Stimulated activated effector memory CD8-positive, alpha-beta T cell treated with anti-CD3 and anti-CD28 coated beads, Interleukin-12 subunit alpha, Interleukin-12 subunit beta, amount 100 ng/mL, for 72 hours (primary cell): ENCODE measurements around the gene CHD2.
"Not testable (repeated sequence)": the region's sequence is repeated elsewhere in the genome, so short reads cannot be mapped to it uniquely, and the experiment has no call there.

Experiments used
- ATAC-seq: fragments of 150-1000 bp; cut with Tn5 transposase; 2 replicates; pipeline ENCODE4 v1.10.0; 2021
- DNase-seq, 2 donors: peaks; one replicate each; pipeline ENCODE4 v3.0.0; 2021 to 2022; ENCODE audit warnings: low spot score in 2 of 2
- H3K27ac Mint-ChIP-seq: one replicate; pipeline ENCODE4 v1.8.0; 2022; ENCODE audit warnings: mild to moderate bottlenecking, mixed read lengths
- H3K36me3 Mint-ChIP-seq: one replicate; pipeline ENCODE4 v1.8.0; 2022; ENCODE audit warnings: mild to moderate bottlenecking, mixed read lengths
- H3K4me1 Mint-ChIP-seq: one replicate; pipeline ENCODE4 v1.8.0; 2022; ENCODE audit warnings: mixed read lengths
- H3K4me3 Mint-ChIP-seq: one replicate; pipeline ENCODE4 v1.8.0; 2022; ENCODE audit warnings: mild to moderate bottlenecking, mixed read lengths
- H3K9me3 Mint-ChIP-seq: one replicate; pipeline ENCODE4 v1.8.0; 2022; ENCODE audit warnings: mixed read lengths

Gene CHD2

DNA sequence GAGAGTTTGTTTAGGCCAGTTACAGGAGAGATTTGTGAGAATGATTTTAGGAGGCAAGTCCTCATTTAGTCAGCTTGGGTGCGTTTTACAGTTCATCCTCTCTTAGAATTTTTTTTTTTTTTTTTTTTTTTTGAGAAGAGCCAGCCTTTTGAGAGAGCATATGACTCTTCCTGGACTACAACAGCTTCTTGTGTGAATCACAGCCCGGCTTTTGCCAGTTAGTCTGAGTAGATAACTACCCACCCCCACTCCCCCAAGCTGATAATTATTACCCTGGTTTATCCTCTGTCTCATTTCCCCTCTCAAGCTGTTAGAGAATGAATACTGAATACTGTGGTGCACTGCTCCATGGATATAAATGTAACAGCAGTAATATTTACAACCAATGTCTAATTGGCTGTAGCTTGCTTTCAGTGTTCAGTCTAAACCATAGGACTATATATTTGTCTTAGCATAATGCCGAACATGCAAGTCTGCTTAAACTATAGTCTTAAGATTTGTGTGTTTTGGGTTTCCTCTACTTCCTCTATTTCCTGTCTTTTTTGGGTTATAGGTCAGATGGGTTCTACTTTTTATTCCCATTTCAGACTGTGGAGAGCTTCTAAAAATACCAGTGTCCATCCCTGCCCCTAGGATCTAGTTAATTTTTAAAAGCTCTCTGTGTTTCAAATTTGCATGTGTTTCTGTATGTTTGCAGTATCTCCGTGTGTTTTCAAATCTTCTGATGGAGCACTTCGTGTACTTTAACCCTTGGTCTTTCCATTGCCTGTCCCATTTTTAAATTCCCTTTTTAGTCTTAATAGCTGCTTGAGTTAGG is 8.0 kb downstream of the CHD2 start:
- DNase-seq (no peak), ATAC-seq (peak; percentile 23)
- H3K4me3 Mint-ChIP-seq, result peak overlapping the region; percentile 93
- peaks cover 72% of the 10 kb centered on the region for H3K4me1 Mint-ChIP-seq
- peaks cover 99% of the 10 kb centered on the region for H3K36me3 Mint-ChIP-seq
- H3K9me3 Mint-ChIP-seq, result no peaks in the 10 kb centered on the region
- H3K27ac Mint-ChIP-seq, result peak overlapping the region; percentile 100

DNA sequence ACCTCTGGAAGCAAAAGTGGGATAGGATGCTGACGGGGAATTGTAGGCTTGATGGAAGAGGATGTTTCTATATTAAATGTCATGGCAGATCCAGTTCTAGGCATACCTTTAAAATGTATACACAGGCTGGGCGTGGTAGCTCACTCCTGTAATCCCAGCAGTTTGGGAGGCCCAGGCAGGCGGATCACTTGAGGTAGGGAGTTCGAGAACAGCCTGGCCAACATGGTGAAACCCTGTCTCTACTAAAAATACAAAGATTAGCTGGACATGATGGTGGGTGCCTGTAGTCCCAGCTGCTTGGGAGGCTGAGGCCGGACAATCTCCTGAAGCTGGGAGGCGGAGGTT is 8.6 kb downstream of the CHD2 start:
- Mint-ChIP-seq H3K4me1 (peaks cover 75% of the 10 kb centered on the region), H3K9me3 (no peaks in the 10 kb centered on the region), H3K36me3 (peaks cover 99% of the 10 kb centered on the region), H3K4me3 (peak overlapping the region; percentile 93), H3K27ac (peak overlapping the region; percentile 100)
- DNase-seq (no peak), ATAC-seq (no peak)

DNA sequence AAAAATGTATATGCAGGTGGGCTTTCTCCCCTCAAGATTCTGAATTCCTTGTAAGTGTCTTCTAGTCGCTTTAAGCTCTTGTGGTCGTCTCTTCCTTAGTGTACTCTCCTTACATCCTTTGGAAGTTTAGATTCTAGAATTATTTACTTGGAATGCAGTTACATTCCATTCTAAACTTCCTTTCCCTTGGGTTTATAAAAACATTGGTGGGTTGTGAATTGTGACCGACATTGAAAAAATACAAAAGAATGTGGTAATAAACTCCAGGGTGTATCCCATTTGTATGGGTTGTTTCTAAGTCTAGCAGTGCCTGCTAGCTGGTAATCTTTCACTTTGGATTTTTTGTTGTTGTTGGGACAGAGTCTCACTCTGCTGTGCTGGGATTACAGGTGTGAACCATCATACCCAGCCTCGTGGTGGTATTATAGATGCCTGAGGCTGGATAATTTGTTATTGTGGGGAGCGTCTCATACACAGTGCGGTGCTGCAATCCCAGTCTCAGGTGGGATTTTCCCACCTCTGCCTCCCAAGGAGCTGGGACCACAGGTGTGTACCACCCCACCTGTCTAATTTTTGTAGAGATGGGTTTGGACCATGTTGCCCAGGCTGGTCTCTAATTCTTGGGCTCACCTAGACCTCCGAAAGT is 9.1 kb downstream of the CHD2 start:
- Mint-ChIP-seq H3K4me1 (peaks cover 75% of the 10 kb centered on the region), H3K4me3 (peak overlapping the region; percentile 93), H3K36me3 (peaks cover 99% of the 10 kb centered on the region), H3K27ac (peak overlapping the region; percentile 100), H3K9me3 (no peaks in the 10 kb centered on the region)
- ATAC-seq, result no peak
- DNase-seq, result no peak

DNA sequence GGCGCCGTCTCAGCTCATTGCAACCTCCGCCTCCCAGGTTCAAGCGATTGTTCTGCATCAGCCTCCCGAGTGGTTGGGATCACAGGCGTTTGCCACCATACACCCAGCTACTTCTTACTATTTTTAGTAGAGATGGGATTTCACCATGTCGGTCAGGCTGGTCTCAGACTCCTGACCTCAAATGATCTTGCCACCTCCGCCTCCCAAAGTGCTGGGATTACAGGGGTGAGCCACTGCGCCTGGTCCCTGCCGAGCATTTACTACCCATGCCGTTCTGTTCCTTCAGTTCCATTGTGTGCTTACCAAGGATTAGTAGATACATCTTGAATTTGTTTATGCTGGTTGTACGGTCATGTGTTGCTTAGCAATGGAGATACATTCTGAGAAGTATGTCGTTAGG is 10.3 kb downstream of the CHD2 start:
- Mint-ChIP-seq H3K9me3 (no peaks in the 10 kb centered on the region), H3K4me1 (peaks cover 84% of the 10 kb centered on the region), H3K4me3 (peak overlapping the region; percentile 93), H3K27ac (peak overlapping the region; percentile 100), H3K36me3 (peaks cover 98% of the 10 kb centered on the region)
- DNase-seq (no peak), ATAC-seq (no peak)

DNA sequence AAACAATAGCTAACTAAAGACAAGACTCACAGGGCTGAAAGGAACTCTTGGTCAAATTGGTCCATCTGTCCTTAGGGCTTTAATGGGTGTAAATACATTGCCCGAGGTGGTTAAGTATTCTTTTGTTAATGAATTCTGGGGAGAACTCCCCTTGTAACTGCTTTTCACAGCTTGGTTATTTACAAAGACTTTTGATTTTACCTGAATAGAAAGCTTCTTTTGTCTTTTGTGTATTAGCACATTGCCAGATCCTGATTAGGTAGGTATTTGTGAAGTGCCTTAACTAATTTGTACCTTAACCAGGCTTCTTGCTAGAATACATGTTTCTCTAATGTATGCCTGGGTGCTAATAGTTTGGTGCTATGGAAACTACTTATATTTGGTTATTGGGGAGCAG is 14.0 kb downstream of the CHD2 start:
- H3K27ac Mint-ChIP-seq, result peak overlapping the region; percentile 100
- peak overlapping the region; percentile 84 for H3K4me3 Mint-ChIP-seq
- H3K9me3 Mint-ChIP-seq, result no peaks in the 10 kb centered on the region
- DNase-seq (no peak), ATAC-seq (no peak)
- peaks cover 80% of the 10 kb centered on the region for H3K4me1 Mint-ChIP-seq
- peaks cover 94% of the 10 kb centered on the region for H3K36me3 Mint-ChIP-seq

DNA sequence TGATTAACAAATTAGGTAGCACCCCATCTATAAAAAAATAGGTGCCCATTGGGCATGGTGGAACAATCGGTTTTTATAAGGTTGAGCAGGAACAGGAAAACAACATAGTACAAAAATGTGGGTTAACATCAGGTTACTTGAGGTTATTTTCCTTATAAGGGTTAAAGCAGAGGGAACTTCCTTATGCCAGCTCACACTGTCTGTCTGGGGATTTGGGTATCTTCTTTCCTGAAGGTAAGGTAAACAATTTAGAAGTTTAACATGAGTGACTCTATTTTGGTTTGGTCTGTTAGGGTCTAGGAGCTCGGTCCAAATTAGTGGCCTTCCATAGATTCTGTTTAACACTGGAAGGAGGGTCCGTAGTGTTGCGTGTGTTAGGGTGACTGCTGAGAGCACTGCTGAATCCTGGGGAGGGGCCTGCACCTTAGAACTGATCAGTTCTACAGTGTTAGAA is 14.7 kb downstream of the CHD2 start:
- Mint-ChIP-seq H3K27ac (peak overlapping the region; percentile 100), H3K36me3 (peaks cover 94% of the 10 kb centered on the region), H3K4me3 (peak overlapping the region; percentile 84), H3K4me1 (peaks cover 81% of the 10 kb centered on the region), H3K9me3 (no peaks in the 10 kb centered on the region)
- DNase-seq (no peak), ATAC-seq (peak; percentile 68)

DNA sequence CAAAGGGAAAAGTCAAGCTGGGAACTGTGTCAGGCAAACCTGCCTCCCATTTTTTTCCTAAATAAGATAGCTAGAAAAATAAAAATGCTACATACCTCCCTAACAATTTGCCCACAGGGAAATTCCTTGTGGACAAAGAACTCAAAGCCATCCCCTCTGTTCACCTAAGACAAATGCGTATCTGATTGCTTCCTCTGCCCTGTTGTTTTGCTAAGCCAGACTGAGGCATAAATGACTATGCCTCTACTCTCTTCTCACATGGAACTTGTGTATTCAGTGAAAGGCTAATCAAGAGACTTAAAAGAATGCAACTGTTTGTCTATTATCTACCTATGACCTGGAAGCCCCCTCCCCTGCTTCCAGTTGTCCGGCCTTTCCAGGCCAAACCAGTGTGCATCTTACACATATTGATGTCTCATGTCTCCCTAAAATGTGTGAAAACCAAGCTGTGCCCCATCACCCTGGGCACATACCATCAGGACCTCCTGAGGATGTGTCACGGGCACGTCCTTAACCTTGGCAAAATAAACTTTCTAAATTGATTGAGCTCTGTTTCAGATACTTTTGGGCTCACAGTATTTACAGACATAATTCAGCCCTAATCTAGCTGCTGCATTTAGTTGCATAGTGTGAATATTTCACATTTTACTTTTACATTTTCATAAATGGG is 15.8 kb downstream of the CHD2 start:
- Mint-ChIP-seq H3K4me1 (peaks cover 83% of the 10 kb centered on the region), H3K4me3 (peak overlapping the region; percentile 84), H3K27ac (peak overlapping the region; percentile 100), H3K36me3 (peaks cover 95% of the 10 kb centered on the region), H3K9me3 (no peaks in the 10 kb centered on the region)
- no peak for DNase-seq
- ATAC-seq, result peak; percentile 65

DNA sequence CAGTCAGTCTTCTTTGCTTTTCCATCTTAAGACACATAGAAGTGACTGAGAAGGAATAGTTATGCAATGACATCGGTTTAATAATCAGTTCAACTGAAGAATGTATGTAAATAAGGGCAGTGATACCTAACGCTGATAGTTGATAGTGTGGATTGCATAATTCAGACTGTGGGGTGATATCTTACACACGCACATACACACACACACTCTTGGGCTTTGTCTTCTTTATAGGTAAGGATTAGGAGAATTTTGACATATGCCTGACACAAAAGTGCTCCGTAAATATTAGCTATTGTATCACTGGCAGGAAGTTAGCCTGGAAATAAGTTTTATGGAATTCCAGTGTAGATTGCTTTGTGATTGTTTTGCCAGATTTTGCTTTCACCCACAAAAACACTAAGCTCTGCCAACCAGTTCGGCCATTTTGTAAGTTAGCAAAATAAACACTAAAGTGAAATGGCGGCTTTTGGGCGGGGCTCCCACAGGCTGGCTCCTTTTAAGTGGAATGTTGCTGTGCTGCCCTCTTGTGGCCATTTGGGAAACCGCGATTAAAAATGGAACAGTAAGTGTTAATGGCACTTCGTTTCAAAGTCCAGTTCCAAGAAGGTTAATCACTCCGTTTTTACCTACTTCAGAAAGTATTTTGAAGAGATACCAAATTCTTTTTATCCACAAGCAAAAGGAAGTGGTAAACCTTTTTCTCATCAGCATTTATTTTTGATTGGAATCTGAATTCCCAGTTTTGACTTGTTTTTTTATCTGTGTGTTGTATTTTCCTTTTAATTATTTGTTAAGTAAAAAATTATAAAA is 17.7 kb downstream of the CHD2 start:
- Mint-ChIP-seq H3K27ac (peak overlapping the region; percentile 91), H3K36me3 (peaks cover 78% of the 10 kb centered on the region), H3K9me3 (no peaks in the 10 kb centered on the region), H3K4me3 (peak overlapping the region; percentile 84), H3K4me1 (peaks cover 89% of the 10 kb centered on the region)
- peak; percentile 33 for ATAC-seq
- DNase-seq, result peak; percentile 90 to 97

DNA sequence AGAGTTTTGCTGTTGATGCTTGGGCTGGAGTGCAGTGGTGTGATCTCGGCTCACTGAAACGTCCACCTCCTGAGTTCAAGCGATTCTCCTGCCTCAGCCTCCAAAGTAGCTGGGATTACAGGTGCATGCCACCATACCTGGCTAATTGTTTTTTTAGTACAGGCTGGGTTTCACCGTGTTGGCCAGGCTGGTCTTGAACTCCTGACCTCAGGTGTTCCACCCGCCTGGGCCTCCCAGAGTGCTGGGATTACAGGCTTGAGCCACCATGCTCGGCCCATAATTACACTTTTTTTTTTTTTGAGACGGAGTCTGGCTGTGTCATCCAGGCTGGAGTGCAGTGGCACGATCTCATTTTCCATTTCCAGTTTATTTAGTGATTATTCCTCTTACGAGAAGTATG is 18.8 kb downstream of the CHD2 start:
- H3K9me3 Mint-ChIP-seq, DNase-seq, ATAC-seq, H3K4me3 Mint-ChIP-seq: not testable (repeated sequence)
- Mint-ChIP-seq H3K4me1 (peaks cover 88% of the 10 kb centered on the region), H3K27ac (peak overlapping the region; percentile 89), H3K36me3 (peaks cover 67% of the 10 kb centered on the region)

DNA sequence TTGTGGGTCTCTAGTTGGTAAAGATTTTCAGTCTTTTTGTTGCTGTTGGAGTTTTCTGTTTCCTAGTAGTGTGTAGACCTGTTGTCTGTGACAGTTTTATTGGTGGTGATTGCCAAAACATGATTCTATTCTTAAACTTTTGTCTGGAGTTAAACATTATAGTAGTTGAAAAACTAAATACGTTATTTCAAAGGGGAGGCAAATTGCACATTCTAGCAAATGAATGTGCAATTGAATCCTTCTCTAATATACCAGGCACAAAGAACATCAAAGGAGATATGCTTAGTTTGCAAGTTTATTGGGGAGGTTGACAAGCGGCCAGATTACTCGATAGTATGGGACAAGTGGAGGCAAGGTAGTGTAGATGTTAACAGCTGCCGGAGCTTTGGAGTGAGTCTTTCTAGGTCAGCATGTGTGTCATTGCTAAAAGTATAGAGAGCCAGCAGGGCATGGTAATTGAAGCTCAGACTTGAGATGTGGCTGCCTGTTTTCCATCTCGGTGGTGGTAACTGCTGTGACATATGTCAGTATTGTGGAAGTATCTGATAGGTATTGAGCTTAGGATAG is 20.6 kb downstream of the CHD2 start:
- ATAC-seq, result no peak
- H3K27ac Mint-ChIP-seq, result peak overlapping the region; percentile 89
- H3K9me3 Mint-ChIP-seq, result no peaks in the 10 kb centered on the region
- DNase-seq, result no peak
- H3K4me3 Mint-ChIP-seq, result peak overlapping the region; percentile 41
- H3K4me1 Mint-ChIP-seq, result peaks cover 82% of the 10 kb centered on the region
- peaks cover 50% of the 10 kb centered on the region for H3K36me3 Mint-ChIP-seq

DNA sequence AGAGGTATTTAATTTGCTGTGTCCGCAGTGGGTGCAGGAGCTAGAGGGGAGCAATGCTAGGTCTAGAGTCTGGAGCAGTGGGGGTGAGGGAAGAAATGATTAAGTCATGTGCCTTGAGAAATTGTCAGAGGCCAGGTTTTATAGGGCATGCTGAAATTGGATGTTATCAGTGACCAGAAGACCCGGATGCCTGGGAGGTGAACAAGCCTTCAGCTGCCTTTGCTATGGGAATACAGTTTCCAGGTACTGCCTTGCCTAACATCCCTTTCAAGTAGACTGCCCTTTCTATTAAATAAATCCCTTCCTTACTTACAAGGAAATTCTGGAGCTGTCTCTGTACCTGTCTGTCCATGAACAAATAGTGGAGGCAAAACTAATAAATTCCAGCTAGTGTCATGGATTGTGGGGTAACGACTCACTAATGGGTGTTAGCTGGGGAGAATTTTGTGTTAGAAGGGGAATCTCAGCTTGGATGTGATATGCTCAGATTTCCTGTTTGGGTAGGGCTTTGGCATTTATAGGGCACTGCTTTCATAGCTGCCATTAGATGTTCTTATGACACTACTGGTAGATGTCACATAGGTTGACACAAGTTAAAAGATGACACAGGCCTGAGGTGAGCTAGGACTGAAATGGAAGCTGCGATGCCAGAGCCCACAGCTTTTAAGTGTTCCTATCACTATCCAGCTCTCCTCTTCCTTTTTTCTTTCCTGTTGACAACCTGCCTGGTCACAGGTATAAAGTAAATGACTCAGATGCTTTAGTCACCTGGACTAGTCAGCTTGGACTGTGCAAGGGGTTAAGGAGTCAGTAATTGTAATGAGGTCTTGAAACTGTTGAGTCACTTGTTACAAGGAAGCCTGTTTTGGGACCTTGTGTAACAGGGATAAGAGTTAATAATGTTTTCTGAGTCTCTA is 21.3 kb downstream of the CHD2 start:
- Mint-ChIP-seq H3K4me3 (peak overlapping the region; percentile 41), H3K36me3 (peaks cover 42% of the 10 kb centered on the region), H3K9me3 (no peaks in the 10 kb centered on the region)

DNA sequence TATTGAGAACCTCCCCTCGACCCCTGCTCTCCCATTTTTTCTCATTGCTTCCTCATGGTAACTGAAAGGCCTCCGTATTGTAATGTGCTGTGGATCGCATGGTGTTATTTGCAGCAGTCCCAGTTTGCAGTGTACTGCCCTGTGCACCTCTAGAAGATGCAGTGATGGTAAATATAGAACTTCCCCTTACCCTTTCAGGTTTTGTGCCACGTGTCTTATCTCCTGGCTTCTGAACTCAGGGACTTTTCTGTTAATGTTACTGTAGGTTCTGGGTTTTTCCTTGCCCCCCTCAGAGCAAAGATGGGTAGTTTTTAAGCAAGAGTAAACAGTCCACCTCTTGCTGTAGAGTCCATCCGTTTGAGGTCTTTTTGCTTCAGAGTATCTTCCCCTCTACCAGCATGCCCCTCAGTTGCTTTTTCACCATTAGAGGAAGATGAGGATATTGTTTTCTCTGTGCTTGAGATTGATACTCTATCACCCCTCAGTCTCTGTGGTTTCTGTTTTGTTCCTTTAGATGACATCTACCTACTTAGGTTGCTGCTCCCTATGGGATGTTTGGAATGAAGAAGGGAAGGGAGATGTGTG is 22.4 kb downstream of the CHD2 start:
- DNase-seq (no peak), ATAC-seq (no peak)
- Mint-ChIP-seq H3K36me3 (peaks cover 32% of the 10 kb centered on the region), H3K9me3 (no peaks in the 10 kb centered on the region), H3K4me1 (peaks cover 80% of the 10 kb centered on the region), H3K27ac (peak overlapping the region; percentile 89), H3K4me3 (peak overlapping the region; percentile 41)

More for the DNA sequence above, 21.3 kb downstream of the CHD2 start:
- Mint-ChIP-seq H3K27ac (peak overlapping the region; percentile 89), H3K4me1 (peaks cover 82% of the 10 kb centered on the region)
- peak; percentile 91 for ATAC-seq
- DNase-seq, result no peak

DNA sequence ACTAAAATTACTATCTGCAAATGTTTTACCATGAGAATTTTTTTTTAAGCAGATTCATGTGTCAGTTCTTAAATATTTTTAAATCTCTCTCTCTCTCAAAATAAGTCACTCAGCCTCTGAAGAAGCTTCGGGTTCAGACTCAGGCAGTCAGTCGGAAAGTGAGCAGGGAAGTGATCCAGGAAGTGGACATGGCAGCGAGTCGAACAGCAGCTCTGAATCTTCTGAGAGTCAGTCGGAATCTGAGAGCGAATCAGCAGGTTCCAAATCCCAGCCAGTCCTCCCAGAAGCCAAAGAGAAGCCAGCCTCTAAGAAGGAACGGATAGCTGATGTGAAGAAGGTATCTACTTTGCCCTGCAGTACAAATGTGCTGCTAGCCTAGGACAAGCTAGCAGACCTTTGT is 24.1 kb downstream of the CHD2 start:
- Mint-ChIP-seq H3K4me3 (no peak overlapping the region), H3K36me3 (peaks cover 18% of the 10 kb centered on the region), H3K4me1 (peaks cover 81% of the 10 kb centered on the region), H3K9me3 (no peaks in the 10 kb centered on the region), H3K27ac (peak overlapping the region; percentile 89)
- ATAC-seq (no peak), DNase-seq (no peak)
